ENCODE data around the gene OPTC. TPM values are rescaled to one million over a fixed set of nuclear protein-coding genes. Genes with fewer than 3 reads are reported as not detected.

OPTC gene
- total and polyA plus RNA-seq, 8 donors: not detected

DNA sequence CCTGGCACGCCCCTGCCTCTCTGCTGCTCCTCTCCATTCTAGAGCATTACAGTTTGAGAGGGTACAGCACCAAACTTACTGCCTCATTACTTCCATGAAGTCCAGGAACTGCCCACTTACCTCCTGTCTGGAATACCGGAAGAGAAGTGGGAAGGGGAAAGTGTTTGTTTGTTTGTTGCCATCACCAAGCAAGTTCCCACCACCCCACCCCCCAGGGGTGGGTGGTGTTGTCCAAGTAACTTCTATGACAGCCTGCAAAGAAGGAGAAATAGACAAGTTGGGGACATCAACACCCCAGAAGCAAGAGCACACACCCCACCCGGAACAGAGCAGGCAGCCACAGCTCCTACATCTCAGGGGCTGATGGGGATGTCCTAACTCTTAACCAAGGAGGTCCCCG lies 18.0 kb downstream of the OPTC start:
- H3K27ac ChIP-seq: peak overlapping the region in 3 of 5 donors; percentile 59 to 77 (median 73)

DNA sequence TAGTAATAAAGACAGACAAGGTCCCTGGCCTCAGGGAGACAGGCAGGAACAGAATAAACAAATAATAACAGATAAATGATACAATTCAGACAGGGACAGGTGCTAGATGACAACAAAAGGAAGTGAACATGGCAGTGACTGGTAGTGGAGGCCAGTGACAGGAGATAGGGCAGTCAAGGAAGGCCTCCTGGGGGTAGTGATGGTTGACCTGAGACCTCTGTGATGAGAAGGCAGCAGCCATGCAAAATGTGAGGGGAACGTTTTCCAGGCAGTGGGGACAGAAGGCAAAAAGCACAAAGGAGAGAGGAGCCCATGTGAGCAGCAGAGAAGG lies 18.5 kb downstream of the OPTC start:
- intact Hi-C loops (cut with DNase I; ENCODE audit: low total_unique reads): no loop called here
- H3K4me3 ChIP-seq: no peak overlapping the region
- 53 to 87% (median 73%) methylated on average over 1 of the region's 1 CpG for WGBS, 5 donors
- H3K27ac ChIP-seq: peak overlapping the region in 3 of 5 donors; percentile 59 to 77 (median 73)
- no peak for DNase-seq
- no peaks in the 10 kb centered on the region for H3K9me3 ChIP-seq
- no peaks in the 10 kb centered on the region for H3K27me3 ChIP-seq
- TF ChIP-seq, protein P1, sequence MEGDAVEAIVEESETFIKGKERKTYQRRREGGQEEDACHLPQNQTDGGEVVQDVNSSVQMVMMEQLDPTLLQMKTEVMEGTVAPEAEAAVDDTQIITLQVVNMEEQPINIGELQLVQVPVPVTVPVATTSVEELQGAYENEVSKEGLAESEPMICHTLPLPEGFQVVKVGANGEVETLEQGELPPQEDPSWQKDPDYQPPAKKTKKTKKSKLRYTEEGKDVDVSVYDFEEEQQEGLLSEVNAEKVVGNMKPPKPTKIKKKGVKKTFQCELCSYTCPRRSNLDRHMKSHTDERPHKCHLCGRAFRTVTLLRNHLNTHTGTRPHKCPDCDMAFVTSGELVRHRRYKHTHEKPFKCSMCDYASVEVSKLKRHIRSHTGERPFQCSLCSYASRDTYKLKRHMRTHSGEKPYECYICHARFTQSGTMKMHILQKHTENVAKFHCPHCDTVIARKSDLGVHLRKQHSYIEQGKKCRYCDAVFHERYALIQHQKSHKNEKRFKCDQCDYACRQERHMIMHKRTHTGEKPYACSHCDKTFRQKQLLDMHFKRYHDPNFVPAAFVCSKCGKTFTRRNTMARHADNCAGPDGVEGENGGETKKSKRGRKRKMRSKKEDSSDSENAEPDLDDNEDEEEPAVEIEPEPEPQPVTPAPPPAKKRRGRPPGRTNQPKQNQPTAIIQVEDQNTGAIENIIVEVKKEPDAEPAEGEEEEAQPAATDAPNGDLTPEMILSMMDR (IDR thresholded peaks at IDR 0.05): no peak
- TF ChIP-seq EP300 (IDR thresholded peaks at IDR 0.05): no peak
- no peak for TF ChIP-seq POLR2AphosphoS5 (IDR thresholded peaks at IDR 0.05)
- TF ChIP-seq POLR2A (IDR thresholded peaks at IDR 0.05): no peak
- peaks cover 23 to 52% (median 38%) of the 10 kb centered on the region in 4 donors for H3K4me1 ChIP-seq
- H3K36me3 ChIP-seq: no peaks in the 10 kb centered on the region

More for the DNA sequence above, 18.0 kb downstream of the OPTC start:
- Histone ChIP-seq H3K27me3 (no peaks in the 10 kb centered on the region), H3K9me3 (no peaks in the 10 kb centered on the region), H3K4me1 (peaks cover 29 to 58% (median 44%) of the 10 kb centered on the region in 4 donors), H3K4me3 (no peak overlapping the region), H3K36me3 (no peaks in the 10 kb centered on the region)
- intact Hi-C loops (cut with DNase I; ENCODE audit: low total_unique reads): no loop called here
- 80 to 89% (median 88%) methylated on average over 4 of the region's 4 CpGs for WGBS, 5 donors
- no peak for DNase-seq
- TF ChIP-seq, protein P1 (IDR thresholded peaks at IDR 0.05): no peak
- TF ChIP-seq EP300 (IDR thresholded peaks at IDR 0.05) (no peak), POLR2A (IDR thresholded peaks at IDR 0.05) (no peak), POLR2AphosphoS5 (IDR thresholded peaks at IDR 0.05) (no peak)

GRCh38 chr1:203512848-203513584 lies 19.1 kb downstream of the OPTC start:
- intact Hi-C loops (cut with DNase I; ENCODE audit: low total_unique reads): no loop called here
- Histone ChIP-seq H3K9me3 (no peaks in the 10 kb centered on the region), H3K4me3 (no peak overlapping the region), H3K4me1 (peaks cover 18 to 47% (median 33%) of the 10 kb centered on the region in 4 donors), H3K27ac (peak overlapping the region in 4 of 5 donors; percentile 42 to 77 (median 66)), H3K36me3 (no peaks in the 10 kb centered on the region), H3K27me3 (no peaks in the 10 kb centered on the region)
- peak; percentile 44 to 85 for DNase-seq
- TF ChIP-seq POLR2A (IDR thresholded peaks at IDR 0.05) (no peak), POLR2AphosphoS5 (IDR thresholded peaks at IDR 0.05) (peak; percentile 57 to 87 (median 69)), EP300 (IDR thresholded peaks at IDR 0.05) (no peak)
- TF ChIP-seq, protein P1 (IDR thresholded peaks at IDR 0.05): no peak
- 34 to 53% (median 44%) methylated on average over 10 of the region's 10 CpGs for WGBS, 5 donors

- intact Hi-C loops (cut with DNase I; ENCODE audit: low total_unique reads): no loop called here
- H3K27me3 ChIP-seq: no peaks in the 10 kb centered on the region
- H3K4me3 ChIP-seq: no peak overlapping the region
- 55 to 89% (median 85%) methylated on average over 2 to 9 of the region's 9 CpGs for WGBS, 5 donors
- no peaks in the 10 kb centered on the region for H3K36me3 ChIP-seq
- no peak for DNase-seq
- TF ChIP-seq EP300 (IDR thresholded peaks at IDR 0.05) (no peak), POLR2AphosphoS5 (IDR thresholded peaks at IDR 0.05) (no peak)
- peaks cover 17 to 41% (median 31%) of the 10 kb centered on the region in 4 donors for H3K4me1 ChIP-seq
- peak overlapping the region in 3 of 5 donors; percentile 59 to 77 (median 73) for H3K27ac ChIP-seq
- no peaks in the 10 kb centered on the region for H3K9me3 ChIP-seq
Measured at GRCh38 chr1:203513585-203514031, 19.7 kb downstream of the OPTC start.

GRCh38 chr1:203516184-203516583 lies 22.2 kb downstream of the OPTC start:
- 93 to 97% (median 96%) methylated on average over 9 of the region's 9 CpGs for WGBS, 5 donors
- intact Hi-C loops (cut with DNase I; ENCODE audit: low total_unique reads): no loop called here
- TF ChIP-seq, protein P1 (IDR thresholded peaks at IDR 0.05): no peak
- no peak for TF ChIP-seq POLR2AphosphoS5 (IDR thresholded peaks at IDR 0.05)
- TF ChIP-seq EP300 (IDR thresholded peaks at IDR 0.05): no peak
- no peak for TF ChIP-seq POLR2A (IDR thresholded peaks at IDR 0.05)
- peaks cover 25 to 60% (median 39%) of the 10 kb centered on the region in 4 donors for H3K4me1 ChIP-seq
- no peaks in the 10 kb centered on the region for H3K27me3 ChIP-seq
- no peak overlapping the region for H3K4me3 ChIP-seq
- DNase-seq: no peak
- no peaks in the 10 kb centered on the region for H3K9me3 ChIP-seq
- no peak overlapping the region for H3K27ac ChIP-seq
- H3K36me3 ChIP-seq: no peaks in the 10 kb centered on the region

All from stomach (tissue), 9 donors.